ENCODE results near the gene FHIT.

DNA sequence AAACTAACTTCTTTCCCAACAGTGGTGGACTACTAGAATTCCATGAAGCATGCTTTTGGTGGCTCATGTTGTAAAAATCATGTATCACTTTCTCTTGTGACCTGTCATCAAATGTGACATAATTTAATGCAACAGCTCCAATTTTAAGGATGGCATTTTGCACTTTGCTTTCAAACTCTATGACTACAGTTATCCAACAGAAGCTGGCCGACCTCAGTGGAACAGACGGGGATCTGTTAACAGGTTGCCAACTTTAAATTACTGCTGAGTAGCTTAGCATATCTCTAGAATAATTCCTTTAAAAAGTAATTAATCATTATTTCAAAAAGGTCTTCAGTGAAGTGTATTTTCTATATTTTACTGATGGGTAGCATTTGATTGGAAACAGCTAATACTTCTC lies 907.4 kb downstream of the FHIT start:
- TF ChIP-seq, protein P1, sequence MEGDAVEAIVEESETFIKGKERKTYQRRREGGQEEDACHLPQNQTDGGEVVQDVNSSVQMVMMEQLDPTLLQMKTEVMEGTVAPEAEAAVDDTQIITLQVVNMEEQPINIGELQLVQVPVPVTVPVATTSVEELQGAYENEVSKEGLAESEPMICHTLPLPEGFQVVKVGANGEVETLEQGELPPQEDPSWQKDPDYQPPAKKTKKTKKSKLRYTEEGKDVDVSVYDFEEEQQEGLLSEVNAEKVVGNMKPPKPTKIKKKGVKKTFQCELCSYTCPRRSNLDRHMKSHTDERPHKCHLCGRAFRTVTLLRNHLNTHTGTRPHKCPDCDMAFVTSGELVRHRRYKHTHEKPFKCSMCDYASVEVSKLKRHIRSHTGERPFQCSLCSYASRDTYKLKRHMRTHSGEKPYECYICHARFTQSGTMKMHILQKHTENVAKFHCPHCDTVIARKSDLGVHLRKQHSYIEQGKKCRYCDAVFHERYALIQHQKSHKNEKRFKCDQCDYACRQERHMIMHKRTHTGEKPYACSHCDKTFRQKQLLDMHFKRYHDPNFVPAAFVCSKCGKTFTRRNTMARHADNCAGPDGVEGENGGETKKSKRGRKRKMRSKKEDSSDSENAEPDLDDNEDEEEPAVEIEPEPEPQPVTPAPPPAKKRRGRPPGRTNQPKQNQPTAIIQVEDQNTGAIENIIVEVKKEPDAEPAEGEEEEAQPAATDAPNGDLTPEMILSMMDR (IDR thresholded peaks at IDR 0.05; ENCODE audit: low read depth, low read length) = no peak
- TF ChIP-seq EZH2phosphoT487 (IDR thresholded peaks at IDR 0.05; ENCODE audit: low read depth) = no peak
